RWPE2 (cell line): ENCODE measurements around the gene SHCBP1L.

ENCODE experiments used
- ATAC-seq: fragments of 200-7000 bp; cut with Tn5 transposase; 3 replicates; pipeline ENCODE4 v1.9.1; 2021; ENCODE audit warnings: low read depth
- DNase-seq: peaks from one replicate; pipeline ENCODE4 v3.0.0-alpha.2; 2020; ENCODE audit warnings: low spot score
- H3K27ac ChIP-seq: fragments of 450-650 bp; 2 replicates; pipeline ENCODE4 v1.5.1; 2017; ENCODE audit warnings: mild to moderate bottlenecking; ENCODE audit not compliant: poor library complexity, severe bottlenecking
- H3K27me3 ChIP-seq: fragments of 250-450 bp; sonication (Bioruptor Pico); 2 replicates; pipeline ENCODE4 v1.5.1; 2021; ENCODE audit warnings: mild to moderate bottlenecking, moderate library complexity; ENCODE audit not compliant: insufficient read depth, poor library complexity, severe bottlenecking
- H3K36me3 ChIP-seq: fragments of 250-450 bp; sonication (Bioruptor Pico); 2 replicates; pipeline ENCODE4 v1.5.1; 2020; ENCODE audit warnings: low read depth, mild to moderate bottlenecking, moderate library complexity
- H3K4me1 ChIP-seq: fragments of 250-450 bp; sonication (Bioruptor Pico); 2 replicates; pipeline ENCODE4 v1.5.1; 2021; ENCODE audit warnings: mild to moderate bottlenecking, moderate library complexity; ENCODE audit not compliant: insufficient read depth, poor library complexity, severe bottlenecking
- H3K4me3 ChIP-seq: fragments of 250-450 bp; sonication (Bioruptor Pico); 2 replicates; pipeline ENCODE4 v1.5.1; 2021; ENCODE audit warnings: mild to moderate bottlenecking, moderate library complexity; ENCODE audit not compliant: severe bottlenecking
- H3K9me3 ChIP-seq: fragments of 250-450 bp; sonication (Bioruptor Pico); 2 replicates; pipeline ENCODE4 v1.5.1; 2021; ENCODE audit warnings: mild to moderate bottlenecking, moderate library complexity; ENCODE audit not compliant: severe bottlenecking
- TF ChIP-seq, protein P1 (sequence below): fragments of 450-650 bp; IDR thresholded peaks from one replicate; pipeline ENCODE4 v1.5.1; 2017; ENCODE audit warnings: mild to moderate bottlenecking, moderate library complexity; ENCODE audit not compliant: poor library complexity, severe bottlenecking

The SHCBP1L gene

DNA sequence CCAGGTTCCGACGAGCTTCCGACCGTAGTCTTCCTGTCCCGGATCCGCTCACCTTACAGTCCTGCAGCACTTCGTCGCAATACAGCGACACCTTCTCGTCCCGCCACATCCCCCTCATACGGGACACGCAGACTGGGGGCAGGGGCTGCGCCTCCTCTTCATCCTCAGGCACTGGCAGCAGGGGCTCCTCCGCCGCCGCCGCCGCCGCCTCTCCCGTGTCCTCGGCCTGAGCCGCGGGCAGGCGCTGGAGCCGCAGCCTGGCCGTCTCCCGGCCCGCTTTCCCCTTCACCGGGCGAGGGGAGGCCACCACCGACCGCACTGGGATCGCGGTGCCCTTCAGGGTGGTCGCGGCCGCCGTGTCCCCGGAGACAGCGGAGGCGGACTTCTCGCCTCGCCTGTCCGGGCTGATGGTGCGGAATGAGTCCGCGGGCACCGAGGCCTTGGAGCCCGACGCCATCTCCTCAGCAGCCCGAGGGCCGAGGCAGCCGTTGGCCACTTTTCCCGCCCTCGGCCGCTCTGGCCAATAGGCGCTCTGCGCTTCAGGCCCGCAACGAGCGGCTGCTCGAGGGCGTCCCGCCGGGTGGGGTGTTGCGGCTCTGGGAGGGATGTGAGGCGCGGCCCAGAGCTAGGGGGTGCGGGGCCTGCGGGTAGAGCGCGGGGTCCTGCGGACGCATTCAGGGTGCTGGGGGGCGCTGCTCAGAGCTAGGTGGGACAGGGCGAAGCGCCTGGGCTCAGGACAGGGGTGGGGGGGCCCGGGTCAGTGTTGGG lies at the start of gene SHCBP1L:
TSS of gene SHCBP1L (minus strand) at position 490 of the 768 bp plus-strand sequence. CDS start at position 457, 33 bp downstream.
- H3K4me3 ChIP-seq = peak within 1 kb of the TSS; percentile 4
- H3K27ac ChIP-seq = no peak within 1 kb of the TSS
- DNase-seq = no peak
- no peaks in the 10 kb centered on the region for H3K9me3 ChIP-seq
- H3K36me3 ChIP-seq = no peaks in the 10 kb centered on the region
- H3K4me1 ChIP-seq = peaks cover 4% of the 10 kb centered on the region
- H3K27me3 ChIP-seq = no peaks in the 10 kb centered on the region
- TF ChIP-seq, protein P1, sequence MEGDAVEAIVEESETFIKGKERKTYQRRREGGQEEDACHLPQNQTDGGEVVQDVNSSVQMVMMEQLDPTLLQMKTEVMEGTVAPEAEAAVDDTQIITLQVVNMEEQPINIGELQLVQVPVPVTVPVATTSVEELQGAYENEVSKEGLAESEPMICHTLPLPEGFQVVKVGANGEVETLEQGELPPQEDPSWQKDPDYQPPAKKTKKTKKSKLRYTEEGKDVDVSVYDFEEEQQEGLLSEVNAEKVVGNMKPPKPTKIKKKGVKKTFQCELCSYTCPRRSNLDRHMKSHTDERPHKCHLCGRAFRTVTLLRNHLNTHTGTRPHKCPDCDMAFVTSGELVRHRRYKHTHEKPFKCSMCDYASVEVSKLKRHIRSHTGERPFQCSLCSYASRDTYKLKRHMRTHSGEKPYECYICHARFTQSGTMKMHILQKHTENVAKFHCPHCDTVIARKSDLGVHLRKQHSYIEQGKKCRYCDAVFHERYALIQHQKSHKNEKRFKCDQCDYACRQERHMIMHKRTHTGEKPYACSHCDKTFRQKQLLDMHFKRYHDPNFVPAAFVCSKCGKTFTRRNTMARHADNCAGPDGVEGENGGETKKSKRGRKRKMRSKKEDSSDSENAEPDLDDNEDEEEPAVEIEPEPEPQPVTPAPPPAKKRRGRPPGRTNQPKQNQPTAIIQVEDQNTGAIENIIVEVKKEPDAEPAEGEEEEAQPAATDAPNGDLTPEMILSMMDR = no peak
- ATAC-seq = no peak

DNA sequence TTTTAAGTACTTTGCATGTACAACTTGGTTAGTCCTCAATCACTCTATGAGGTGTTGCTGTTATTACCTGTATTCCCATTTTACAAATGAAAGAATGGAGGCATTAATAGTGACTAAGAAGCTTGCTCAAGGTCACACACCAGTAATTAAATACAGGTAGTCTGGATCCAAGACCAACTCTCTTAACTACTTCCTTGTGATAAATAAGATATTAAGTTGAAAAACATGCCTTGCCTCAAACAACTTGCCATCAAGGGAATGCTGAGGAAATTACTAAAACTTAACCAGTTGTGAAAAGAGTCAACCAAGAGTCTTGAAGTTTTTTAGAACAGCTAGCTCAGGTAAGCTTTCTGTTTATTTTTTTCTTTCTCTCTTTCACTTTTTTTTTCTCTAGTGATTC lies 49.3 kb upstream of the SHCBP1L start:
- H3K4me1 ChIP-seq = peaks cover 12% of the 10 kb centered on the region
- TF ChIP-seq, protein P1 = no peak
- DNase-seq (no peak), ATAC-seq (no peak)
- no peaks in the 10 kb centered on the region for H3K9me3 ChIP-seq
- H3K27me3 ChIP-seq = no peaks in the 10 kb centered on the region
- H3K27ac ChIP-seq = no peak overlapping the region
- no peaks in the 10 kb centered on the region for H3K36me3 ChIP-seq
- no peak overlapping the region for H3K4me3 ChIP-seq

DNA sequence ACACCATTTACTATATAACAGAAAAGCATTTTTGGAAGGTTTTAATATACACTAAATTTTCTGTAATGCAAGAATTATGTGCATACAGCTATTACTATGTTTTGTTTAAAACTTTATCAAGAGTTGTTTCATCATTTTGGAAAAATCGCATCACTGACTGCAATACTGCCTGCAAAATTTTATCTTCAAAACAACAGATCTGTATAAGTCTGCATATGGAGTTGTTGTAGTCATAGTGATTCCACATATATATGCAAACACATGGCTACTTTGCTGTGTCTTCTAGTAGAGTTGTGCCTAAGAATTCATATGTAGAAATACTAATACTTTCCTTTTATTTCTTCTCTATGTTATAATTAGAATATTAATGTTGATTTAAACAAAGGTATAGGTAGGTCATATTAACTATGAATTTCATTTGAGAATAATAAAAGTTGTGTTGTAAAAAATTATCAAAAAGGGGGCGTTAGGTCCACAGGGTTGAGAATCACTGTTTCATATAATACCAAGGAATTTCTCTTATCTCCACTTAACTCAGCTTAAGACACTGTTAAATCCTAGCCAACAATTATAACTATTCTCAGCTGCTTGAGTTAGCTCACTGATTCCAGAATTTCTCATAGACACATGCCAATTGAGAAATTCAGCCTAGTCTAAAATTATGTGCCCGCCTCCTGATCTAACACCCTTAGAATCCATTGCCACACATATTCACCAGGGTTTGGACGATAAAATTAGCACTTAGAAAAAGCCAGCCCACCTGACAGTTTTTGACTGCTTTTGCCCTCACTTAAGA lies 47.4 kb upstream of the SHCBP1L start:
- Histone ChIP-seq H3K4me3 (no peak overlapping the region), H3K27ac (no peak overlapping the region), H3K27me3 (no peaks in the 10 kb centered on the region), H3K9me3 (no peaks in the 10 kb centered on the region), H3K36me3 (no peaks in the 10 kb centered on the region), H3K4me1 (peaks cover 12% of the 10 kb centered on the region)
- no peak for DNase-seq
- TF ChIP-seq, protein P1 = no peak
- no peak for ATAC-seq

DNA sequence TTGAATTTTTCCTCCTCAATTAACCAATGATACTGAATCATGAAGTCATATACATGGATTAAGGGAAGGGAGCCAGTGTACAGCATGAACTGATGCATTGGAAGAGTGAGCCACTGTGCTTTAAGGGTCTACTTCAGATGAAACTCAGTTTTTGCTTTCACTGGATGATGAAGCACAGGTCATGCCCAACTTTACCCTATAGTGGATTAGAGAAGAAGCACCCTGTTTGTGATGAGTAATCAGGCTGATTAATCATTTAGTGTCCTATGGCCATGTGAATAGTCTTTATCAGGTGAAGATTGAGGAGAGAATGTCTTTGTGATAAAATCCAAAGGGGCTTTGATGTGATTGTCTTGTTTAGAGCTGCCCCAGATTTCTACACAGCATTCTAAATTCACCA lies 45.5 kb upstream of the SHCBP1L start:
- H3K36me3 ChIP-seq = no peaks in the 10 kb centered on the region
- TF ChIP-seq, protein P1 = no peak
- no peak overlapping the region for H3K27ac ChIP-seq
- peaks cover 11% of the 10 kb centered on the region for H3K4me1 ChIP-seq
- DNase-seq (no peak), ATAC-seq (no peak)
- no peaks in the 10 kb centered on the region for H3K9me3 ChIP-seq
- no peaks in the 10 kb centered on the region for H3K27me3 ChIP-seq
- no peak overlapping the region for H3K4me3 ChIP-seq
